Bronchial smooth muscle cell (primary cell): Measurements from ENCODE around the gene AQP7. TPM values are rescaled to one million over a fixed set of nuclear protein-coding genes. Genes with fewer than 3 reads are reported as not detected.

Experiments used
- total RNA-seq: library from RNA; depleted of rRNA; stranded (reverse); fragments of >200 nt; gene quantifications from 2 replicates; pipeline ENCODE4 v1.2.1, GENCODE V29; 2014

The AQP7 gene
- total RNA-seq: 0.34 and 0.47 TPM in 2 replicates

DNA sequence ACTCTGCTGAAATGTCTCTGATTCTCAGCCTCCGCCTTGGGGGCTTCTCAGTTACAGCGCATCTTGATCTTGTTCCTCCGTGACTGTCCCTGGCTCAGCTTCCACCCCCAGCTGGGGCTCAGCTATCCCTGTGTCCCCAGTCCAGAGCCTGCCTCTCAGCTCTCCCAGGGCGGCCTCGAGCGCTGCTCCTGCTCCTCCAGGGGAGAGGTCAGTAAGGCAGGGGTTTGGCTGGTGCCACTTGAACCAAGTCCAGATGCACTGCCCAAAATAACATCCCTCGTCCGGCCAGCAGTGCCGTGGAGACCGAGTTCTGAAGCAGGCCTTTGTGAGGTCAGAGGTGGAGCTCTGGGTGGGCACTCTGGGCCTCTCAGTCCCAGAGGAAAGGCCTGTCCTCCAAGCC, at the start of gene AQP7:
TSS of gene AQP7 (minus strand) at position 198 of the 400 bp plus-strand sequence. CDS start 1,306 bp downstream, outside the sequence.

GRCh38 chr9:33446946-33447798, 44.8 kb upstream of the AQP7 start, which contains the start of gene AQP3:
Gene AQP3, minus strand, starts transcription at chr9:33447593. Its CDS starts 63 bp downstream, at chr9:33447530.

Other genes with a start within 250 kb of the AQP7 start
- 12.5 and 19.9 TPM in 2 replicates for gene B4GALT1, start 235.2 kb downstream of the AQP7 start, total RNA-seq
- gene SPINK4, start 162.4 kb downstream of the AQP7 start, total RNA-seq: 0.95 TPM in 1 of 2 replicates, not detected in the other
- 15.5 and 23.3 TPM in 2 replicates for gene BAG1, start 137.9 kb downstream of the AQP7 start, total RNA-seq
- gene CHMP5, start 137.5 kb downstream of the AQP7 start, total RNA-seq: 117 and 152 TPM in 2 replicates
- gene NFX1, start 112.1 kb downstream of the AQP7 start, total RNA-seq: 22.2 and 23.9 TPM in 2 replicates
- 6.6 and 11.2 TPM in 2 replicates for gene AQP3, start 45.0 kb upstream of the AQP7 start, total RNA-seq
- 13.6 and 15.1 TPM in 2 replicates for gene NOL6, start 71.4 kb upstream of the AQP7 start, total RNA-seq
- gene ANKRD18B, start 121.7 kb upstream of the AQP7 start, total RNA-seq: 2.3 and 4.3 TPM in 2 replicates